NCI-H2029 treated with DMSO at 0.1 percent for 48 hours (cell line): ENCODE measurements around the gene TNFRSF1B.

ENCODE experiments used
- DNase-seq: peaks from one replicate; lab custom pipeline; 2025; lab: John Stamatoyannopoulos, UW

TNFRSF1B gene

DNA sequence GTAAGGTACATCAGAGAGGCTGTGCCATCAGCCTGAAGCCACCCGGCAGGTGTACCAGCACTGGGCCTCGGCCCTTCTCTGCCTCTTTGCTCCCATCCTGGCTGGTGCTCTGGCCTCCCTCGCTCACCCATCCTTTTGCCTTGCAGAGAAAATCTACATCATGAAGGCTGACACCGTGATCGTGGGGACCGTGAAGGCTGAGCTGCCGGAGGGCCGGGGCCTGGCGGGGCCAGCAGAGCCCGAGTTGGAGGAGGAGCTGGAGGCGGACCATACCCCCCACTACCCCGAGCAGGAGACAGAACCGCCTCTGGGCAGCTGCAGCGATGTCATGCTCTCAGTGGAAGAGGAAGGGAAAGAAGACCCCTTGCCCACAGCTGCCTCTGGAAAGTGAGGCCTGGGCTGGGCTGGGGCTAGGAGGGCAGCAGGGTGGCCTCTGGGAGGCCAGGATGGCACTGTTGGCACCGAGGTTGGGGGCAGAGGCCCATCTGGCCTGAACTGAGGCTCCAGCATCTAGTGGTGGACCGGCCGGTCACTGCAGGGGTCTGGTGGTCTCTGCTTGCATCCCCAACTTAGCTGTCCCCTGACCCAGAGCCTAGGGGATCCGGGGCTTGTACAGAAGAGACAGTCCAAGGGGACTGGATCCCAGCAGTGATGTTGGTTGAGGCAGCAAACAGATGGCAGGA lies 24.5 kb upstream of the TNFRSF1B start:
- DNase-seq: no peak

- no peak for DNase-seq
Measured at GRCh38 chr1:12142891-12143630, 23.7 kb upstream of the TNFRSF1B start.

GRCh38 chr1:12143631-12144155 lies 23.1 kb upstream of the TNFRSF1B start:
- peak; percentile 54 for DNase-seq

DNA sequence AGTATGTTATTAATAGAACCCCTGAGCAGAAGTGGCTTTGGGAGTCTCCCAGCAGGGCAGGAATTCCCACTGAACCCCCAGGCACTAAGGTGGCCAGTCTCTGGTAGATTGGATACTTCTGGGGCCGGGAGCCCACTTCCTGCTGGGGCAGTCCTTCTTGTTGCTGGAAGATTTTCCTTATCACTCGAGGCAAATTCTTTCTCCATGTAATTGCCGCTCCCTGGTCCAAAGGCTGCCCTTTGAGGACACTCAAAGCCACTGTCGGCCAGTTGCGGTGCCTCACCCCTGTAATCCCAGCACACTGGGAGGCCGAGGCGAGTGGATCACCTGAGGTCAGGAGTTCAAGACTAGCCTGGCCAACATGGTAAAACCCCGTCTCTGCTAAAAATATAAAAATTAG lies 22.6 kb upstream of the TNFRSF1B start:
- DNase-seq: no peak

- DNase-seq: no peak
Measured at GRCh38 chr1:12144969-12145368, 21.8 kb upstream of the TNFRSF1B start.

- DNase-seq: no peak
Measured at GRCh38 chr1:12145616-12146342, 21.0 kb upstream of the TNFRSF1B start.

- DNase-seq: no peak
Measured at GRCh38 chr1:12146343-12147112, 20.3 kb upstream of the TNFRSF1B start.

GRCh38 chr1:12147201-12147701 lies 19.5 kb upstream of the TNFRSF1B start:
- DNase-seq: no peak

DNA sequence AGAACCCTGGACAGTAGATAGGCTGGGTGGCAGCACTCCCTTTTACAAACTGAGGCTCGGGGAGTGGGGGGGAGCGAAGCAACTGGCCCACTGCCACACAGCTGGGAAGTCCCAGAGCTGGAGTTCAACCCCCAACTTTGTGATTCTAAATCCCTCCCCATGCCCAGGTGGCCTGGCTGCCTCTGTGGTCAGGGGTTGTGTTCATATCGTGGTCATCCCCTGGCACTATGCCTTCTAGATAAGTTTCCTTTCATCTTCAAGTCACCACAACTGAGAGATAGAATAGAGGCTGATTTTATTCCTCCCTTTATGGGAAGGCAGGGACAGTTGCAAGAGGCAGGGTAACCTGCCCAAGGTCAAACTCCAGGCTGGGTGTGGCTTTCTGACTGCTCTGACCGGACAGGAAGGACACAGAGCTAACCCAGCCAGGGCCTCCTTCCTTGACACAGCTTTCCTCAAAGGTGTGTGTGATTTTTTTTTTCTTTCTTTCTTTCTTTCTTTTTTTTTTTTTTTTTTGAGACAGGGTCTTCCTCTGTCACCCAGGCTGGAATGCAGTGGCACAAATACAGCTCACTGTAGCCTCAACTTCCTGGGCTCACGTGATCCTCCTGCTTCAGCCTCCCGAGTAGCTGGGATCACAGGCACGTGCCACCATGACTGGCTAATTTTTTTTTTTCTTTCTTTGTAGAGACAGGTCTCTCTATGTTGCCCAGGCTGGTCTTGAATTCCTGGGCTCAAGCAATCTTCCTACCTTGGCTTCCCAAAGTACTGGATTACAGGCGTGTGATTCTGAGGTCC lies 18.4 kb upstream of the TNFRSF1B start:
- no peak for DNase-seq

DNA sequence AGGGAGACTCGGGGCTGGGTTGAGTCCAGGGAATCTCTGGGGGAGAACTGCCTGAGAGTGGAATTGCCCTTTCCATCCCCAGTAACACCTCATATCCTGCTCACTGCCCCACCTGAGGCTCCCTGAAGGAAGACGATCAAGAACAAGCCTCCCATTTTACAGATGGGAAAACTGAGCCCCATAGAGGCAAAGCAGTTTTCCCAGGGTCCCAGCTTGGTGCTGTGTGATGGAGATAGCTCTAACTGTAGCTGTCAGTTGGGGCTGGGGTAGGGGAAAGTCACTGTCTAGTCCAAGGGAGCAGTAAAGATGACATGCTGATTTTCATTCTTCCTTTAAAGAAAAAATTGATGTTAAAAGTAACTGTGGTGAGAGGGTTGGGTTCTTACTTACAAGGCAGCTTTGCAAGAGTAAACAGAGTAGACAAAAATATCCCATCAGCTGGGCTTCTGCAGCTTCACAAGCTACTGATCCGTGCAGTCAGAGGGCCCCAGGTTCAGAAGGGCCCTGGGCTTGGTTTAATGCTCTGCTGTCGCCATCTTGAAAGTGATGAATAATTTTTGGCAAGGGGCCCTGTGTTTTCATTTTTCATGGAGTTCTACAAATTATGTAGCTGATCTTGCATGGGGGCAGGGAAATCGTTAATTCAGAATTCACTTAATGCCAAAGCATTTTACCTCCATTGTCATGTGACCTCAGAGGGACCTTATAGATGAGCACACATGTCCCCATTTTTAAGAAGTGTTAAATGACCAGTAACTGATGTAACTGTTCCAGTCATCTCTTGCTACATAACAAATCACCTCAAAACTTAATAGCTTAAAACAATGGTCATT lies 17.6 kb upstream of the TNFRSF1B start:
- no peak for DNase-seq

GRCh38 chr1:12149791-12150175 lies 17.0 kb upstream of the TNFRSF1B start:
- no peak for DNase-seq

GRCh38 chr1:12150456-12151200 lies 16.2 kb upstream of the TNFRSF1B start:
- DNase-seq: no peak

DNA sequence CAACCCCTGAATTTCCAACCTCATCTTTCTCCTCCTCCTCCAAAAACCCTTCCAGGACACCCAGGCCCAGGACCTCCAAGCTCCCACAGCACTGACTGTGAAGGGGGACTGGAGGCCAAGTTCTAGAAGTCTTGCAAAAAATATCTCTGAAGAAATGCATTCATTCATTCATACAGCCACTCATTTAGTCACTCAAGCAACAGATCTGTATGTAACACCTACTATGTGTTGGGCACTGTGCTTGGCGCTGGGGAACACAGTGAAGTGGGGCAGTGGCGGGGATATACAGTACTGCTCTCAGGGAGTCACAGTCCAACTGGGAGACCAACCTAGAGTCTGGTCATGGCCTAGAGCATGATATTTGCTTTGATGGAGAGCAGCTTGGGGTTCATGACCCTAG lies 15.3 kb upstream of the TNFRSF1B start:
- no peak for DNase-seq

DNA sequence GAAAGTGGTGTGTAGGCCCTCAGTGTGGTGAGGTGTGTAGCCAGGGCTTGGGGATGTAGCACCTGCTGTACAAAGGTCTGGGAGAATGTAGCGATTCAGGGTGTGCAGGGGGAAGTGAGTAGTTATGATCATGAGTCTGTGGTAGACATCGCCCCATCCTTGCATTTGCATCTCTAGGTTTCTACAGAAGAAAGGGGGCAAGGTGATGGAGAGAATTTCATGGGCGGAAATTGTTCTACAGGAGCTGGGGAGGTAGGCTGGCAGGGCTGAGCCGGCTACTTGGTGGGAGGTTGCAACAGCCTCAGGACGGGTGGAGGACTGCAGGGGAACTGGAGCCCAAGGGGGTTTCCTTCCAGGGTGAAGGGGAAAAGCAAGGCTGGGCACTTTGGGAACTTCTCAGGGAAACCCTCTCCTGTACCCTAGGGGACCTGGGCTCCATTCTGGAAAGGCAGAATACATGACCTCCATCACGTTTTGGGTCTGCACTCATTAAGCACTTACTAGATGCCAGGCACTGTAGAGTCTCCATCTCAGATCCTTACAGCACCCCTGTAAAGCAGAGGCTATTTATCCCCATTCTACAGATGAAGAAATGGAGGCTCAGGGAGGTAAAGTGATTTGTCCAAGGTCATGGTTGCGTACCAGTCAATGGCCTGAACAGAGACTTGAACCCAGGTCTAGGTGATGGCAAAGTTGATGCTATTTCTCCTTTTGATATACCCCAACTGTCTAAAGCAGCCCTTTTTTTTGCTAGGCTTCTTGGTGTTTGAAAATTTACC lies 14.5 kb upstream of the TNFRSF1B start:
- DNase-seq: no peak

DNA sequence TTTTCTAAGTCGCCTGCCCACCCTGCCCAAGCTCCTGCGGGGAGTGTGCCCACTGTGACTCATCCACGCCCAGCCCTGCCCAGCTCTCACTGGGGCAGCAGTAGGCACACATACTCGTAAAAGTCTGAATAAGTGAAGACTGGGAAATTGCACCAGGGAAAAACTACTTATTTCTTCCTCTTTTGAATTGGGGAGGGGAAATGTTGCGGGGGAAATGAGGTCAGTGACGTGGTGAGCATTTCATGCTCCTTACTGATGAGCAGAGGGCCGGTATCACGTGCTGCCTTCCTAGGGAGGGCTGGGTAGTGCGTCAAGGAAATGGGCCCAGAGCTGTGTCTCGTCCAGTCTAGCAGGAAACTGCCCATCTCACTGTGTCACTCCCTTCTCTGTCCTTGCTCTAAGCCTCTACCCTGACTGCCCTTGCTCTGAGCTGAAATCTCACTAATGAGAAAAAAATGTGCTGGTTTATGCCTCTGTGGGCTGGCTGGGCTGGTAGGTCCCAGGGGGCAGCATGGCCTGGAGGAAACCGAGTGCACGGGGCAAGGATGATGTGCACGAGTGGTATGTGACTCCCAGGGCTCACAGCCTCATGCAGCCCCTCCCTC lies 13.5 kb upstream of the TNFRSF1B start:
- no peak for DNase-seq

GRCh38 chr1:12155328-12155727 lies 11.5 kb upstream of the TNFRSF1B start:
- no peak for DNase-seq

- DNase-seq: no peak
Measured at GRCh38 chr1:12157366-12158231, 9.2 kb upstream of the TNFRSF1B start.
